Neuron (in vitro differentiated cells): ENCODE results near the gene ABI1.

Experiments
- H2AFZ ChIP-seq: one replicate; pipeline ENCODE4 v1.6.1; 2013; ENCODE audit warnings: low read depth, mild to moderate bottlenecking, inconsistent platforms, low read length, moderate library complexity
- H3K27me3 ChIP-seq: one replicate; pipeline ENCODE4 v1.6.1; 2013; ENCODE audit warnings: low read length; ENCODE audit not compliant: insufficient read depth
- H3K36me3 ChIP-seq: one replicate; pipeline ENCODE4 v1.6.1; 2013; ENCODE audit warnings: low read length; ENCODE audit not compliant: insufficient read depth
- H3K4me1 ChIP-seq: one replicate; pipeline ENCODE4 v1.6.1; 2013; ENCODE audit warnings: low read length; ENCODE audit not compliant: insufficient read depth
- H3K4me3 ChIP-seq: 2 replicates; pipeline ENCODE4 v1.5.1; 2013; ENCODE audit warnings: mild to moderate bottlenecking, low read length, moderate library complexity
- H3K9me3 ChIP-seq: one replicate; pipeline ENCODE4 v1.6.1; 2013; ENCODE audit warnings: low read length

Gene ABI1

DNA sequence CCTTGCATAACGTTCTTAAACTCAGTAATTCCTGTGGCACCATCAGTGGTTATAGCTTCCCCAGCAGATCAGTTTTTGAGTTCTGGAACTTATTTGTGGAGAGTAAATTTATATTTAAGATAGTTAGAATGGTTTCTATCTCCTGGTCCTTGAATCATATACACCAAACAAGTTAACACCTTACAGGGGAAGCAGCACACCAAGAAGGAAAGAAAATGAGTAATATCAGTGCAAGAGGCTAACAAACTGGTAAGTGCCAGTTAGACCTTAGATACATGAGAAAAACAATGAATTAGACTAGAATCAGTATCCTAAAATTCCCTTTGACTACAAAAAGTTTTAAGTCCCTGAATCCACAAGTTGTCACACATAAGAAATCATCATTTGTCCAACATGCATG is 54.2 kb downstream of the ABI1 start:
- H3K9me3 ChIP-seq = no peaks in the 10 kb centered on the region
- H3K27me3 ChIP-seq = no peaks in the 10 kb centered on the region
- H3K36me3 ChIP-seq = no peaks in the 10 kb centered on the region
- no peak overlapping the region for H2AFZ ChIP-seq
- H3K4me3 ChIP-seq = no peak overlapping the region
- H3K4me1 ChIP-seq = no peaks in the 10 kb centered on the region

DNA sequence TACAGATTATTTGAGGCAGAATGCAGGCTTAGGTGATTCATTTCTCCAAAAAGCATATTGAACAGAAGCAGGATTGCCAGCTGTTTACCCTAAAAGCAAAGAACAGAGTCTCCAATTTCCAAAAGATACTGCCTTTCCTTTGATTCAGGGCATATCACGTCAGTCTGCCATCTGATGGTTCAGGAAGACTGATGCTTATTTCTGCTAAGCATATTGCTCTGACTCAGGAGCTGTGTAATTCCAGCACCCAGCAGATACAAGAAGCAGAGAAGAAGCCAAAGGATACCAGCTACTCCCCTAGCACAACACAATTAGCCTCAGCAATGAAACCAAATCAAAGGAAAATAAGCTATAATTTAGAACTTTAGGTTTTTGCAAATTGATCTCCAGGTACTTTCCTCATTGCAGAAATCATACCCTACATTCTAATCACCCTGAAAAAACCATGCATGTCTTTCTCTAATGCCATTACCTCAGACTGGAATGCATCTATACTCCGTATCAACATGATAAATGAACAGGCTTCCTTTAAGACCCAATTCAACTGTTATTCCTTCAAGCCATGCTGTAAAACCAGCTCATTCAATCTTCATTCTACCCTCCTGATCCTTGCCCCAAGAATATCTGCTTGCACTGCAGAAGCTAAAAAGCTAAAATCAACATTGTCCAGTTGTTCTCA is 55.1 kb downstream of the ABI1 start:
- Histone ChIP-seq H3K4me1 (no peaks in the 10 kb centered on the region), H3K36me3 (no peaks in the 10 kb centered on the region), H3K9me3 (no peaks in the 10 kb centered on the region), H3K27me3 (no peaks in the 10 kb centered on the region), H3K4me3 (no peak overlapping the region), H2AFZ (no peak overlapping the region)

DNA sequence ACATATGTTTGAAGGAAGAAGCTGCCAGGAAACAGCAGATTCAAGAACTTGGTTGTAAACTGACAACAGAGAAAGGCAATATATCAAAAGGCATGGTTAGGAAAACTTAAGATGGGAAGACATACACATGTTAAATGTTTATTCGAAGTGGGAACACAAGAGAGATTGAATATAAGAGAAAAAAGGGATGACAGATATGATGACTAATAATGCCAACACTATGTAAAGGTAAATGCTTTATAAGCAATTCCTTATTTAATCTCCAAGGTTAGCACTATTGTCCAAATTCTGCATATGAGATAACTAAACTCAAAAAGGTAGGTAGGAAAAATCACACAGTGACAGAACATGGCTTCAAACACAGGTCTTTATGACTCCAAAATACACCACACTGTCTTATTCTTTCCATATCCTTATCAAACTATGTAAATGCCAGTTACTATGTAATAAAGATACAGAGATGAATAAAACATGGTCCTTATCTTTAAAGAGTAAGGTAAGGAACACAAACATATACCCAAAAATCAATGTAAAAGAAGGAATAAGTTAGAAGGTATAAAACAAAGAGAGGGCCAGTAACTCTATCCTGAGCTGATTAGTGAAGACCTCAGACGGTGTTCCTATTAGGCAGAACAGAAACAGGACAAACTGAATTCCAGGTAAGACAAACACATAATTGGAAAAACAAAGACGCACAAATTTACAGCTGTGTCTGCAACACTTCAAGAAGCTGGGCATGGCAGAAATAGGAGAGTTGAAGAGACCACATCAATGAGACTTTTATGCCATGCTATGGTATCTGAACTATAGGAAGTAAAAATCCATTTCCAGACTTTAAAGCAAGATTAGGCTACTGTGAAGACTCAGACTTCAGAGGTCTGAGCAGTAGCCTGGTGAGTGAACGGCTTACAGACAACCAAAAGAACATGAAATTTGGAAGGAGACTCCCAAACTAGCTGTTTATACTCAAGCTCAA is 56.1 kb downstream of the ABI1 start:
- Histone ChIP-seq H3K27me3 (no peaks in the 10 kb centered on the region), H3K36me3 (no peaks in the 10 kb centered on the region), H3K4me3 (no peak overlapping the region), H3K4me1 (no peaks in the 10 kb centered on the region), H3K9me3 (no peaks in the 10 kb centered on the region), H2AFZ (no peak overlapping the region)

DNA sequence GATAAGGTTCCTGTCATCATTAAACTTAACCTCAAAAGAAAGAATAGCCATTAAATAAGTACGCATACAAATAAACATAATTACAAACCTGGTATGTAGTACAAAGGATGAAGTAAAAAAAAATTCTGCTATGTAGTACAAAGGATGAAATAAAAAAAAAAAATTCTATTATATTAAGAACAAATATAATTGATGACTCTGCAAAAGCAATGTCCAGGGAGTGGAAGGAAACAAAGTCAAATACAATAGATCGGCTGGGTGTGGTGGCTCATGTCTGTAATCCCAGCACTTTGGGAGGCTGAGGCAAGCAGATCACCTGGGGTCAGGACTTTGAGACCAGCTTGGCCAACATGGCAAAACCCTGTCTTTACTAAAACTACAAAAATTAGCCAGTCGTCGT is 56.9 kb downstream of the ABI1 start:
- no peak overlapping the region for H2AFZ ChIP-seq
- no peaks in the 10 kb centered on the region for H3K9me3 ChIP-seq
- H3K27me3 ChIP-seq = no peaks in the 10 kb centered on the region
- no peaks in the 10 kb centered on the region for H3K4me1 ChIP-seq
- no peaks in the 10 kb centered on the region for H3K36me3 ChIP-seq
- H3K4me3 ChIP-seq = no peak overlapping the region

DNA sequence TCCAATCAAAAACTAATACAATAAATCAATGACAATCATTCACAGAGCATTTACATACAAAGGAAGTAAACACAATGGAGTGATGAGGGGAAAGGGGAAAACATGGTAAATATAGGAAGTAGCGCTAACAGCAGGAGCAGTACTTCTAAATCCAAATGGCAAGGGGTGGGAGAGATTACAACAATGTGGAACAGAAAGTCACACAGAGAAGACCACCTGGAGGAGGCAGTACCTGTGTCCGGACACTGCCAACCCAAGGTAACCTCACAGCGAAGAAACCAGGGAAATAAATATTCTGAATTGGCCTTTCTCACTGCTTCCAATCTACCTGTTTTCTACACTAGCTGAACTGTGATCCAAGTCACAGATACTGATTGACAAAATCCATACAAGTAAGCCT is 58.2 kb downstream of the ABI1 start:
- H3K27me3 ChIP-seq = no peaks in the 10 kb centered on the region
- H3K9me3 ChIP-seq = no peaks in the 10 kb centered on the region
- no peaks in the 10 kb centered on the region for H3K4me1 ChIP-seq
- H3K4me3 ChIP-seq = no peak overlapping the region
- no peak overlapping the region for H2AFZ ChIP-seq
- no peaks in the 10 kb centered on the region for H3K36me3 ChIP-seq

DNA sequence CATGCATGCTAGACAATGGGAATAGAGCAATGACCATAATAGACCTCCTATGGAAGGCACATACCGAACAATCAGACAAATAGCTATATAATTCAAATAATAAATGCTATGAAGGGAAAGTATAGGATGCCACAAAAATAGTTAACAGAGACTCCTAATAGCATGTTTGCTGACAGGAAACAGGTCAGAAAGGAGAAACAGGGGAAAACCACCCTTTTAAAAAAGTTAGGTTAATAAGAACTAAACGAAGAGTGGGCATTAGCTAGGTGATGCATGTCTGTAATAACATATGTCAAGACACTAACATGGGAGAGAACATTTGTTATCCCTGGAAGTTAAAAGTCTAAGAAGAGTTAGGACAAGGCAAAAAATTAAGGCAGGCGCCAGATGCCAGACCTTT is 58.9 kb downstream of the ABI1 start:
- Histone ChIP-seq H2AFZ (no peak overlapping the region), H3K36me3 (no peaks in the 10 kb centered on the region), H3K4me1 (no peaks in the 10 kb centered on the region), H3K9me3 (no peaks in the 10 kb centered on the region), H3K27me3 (no peaks in the 10 kb centered on the region), H3K4me3 (no peak overlapping the region)

DNA sequence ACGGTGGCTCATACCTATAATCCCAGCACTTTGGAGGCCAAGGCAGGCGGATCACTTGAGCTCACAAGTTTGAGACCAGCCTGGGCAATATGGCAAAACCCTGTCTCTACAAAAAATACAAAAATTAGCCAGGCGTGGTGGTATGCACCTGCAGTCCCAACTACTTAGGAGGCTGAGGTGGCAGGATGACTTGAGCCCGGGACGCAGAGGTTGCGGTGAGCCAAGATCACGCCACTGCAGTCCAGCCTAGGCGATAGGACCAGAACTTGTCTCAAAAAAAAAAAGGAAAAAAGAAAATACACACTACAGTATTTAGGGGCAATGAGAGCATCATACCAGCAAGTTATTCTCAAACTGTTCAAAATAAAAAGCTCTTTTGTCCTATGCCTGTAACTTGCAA is 59.5 kb downstream of the ABI1 start:
- no peaks in the 10 kb centered on the region for H3K36me3 ChIP-seq
- no peaks in the 10 kb centered on the region for H3K27me3 ChIP-seq
- no peaks in the 10 kb centered on the region for H3K9me3 ChIP-seq
- no peak overlapping the region for H3K4me3 ChIP-seq
- no peak overlapping the region for H2AFZ ChIP-seq
- H3K4me1 ChIP-seq = no peaks in the 10 kb centered on the region

DNA sequence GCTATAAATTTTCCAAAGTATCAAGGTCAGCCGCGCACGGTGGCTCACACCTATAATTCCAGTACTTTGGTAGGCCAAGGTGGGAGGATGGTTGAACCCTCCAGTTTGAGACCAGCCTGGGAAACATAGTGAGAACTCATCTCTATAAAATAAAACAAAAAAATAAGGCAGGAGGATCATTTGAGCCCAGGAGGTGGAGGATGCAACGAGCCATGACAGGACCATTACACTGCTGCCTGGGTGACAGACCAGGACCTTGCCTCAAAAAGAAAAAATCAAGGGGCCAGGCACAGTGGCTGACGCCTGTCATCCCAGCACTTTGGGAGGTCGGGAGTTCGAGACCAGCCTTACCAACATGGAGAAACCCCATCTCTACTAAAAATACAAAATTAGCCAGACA is 60.3 kb downstream of the ABI1 start:
- H3K9me3 ChIP-seq = no peaks in the 10 kb centered on the region
- no peaks in the 10 kb centered on the region for H3K27me3 ChIP-seq
- no peaks in the 10 kb centered on the region for H3K36me3 ChIP-seq
- no peaks in the 10 kb centered on the region for H3K4me1 ChIP-seq
- no peak overlapping the region for H3K4me3 ChIP-seq
- H2AFZ ChIP-seq = no peak overlapping the region

DNA sequence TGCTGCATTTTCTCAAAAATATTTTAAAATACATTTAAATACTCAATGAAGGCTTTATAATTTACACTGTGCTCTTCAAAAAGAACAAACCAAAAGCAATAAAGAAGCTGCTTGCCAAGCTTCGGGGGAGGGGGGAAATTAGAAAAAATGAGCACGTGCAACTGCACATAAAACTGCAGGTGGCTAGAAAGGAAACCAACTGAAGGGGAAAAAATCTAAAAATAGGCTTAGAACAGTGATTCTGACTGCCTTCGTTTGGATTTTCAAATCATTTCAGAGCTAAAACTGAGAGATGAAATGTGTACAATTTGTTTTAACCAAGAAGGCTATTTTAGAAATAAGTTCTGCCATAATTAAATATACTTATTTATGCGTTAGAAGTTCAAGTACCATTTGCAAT is 61.4 kb downstream of the ABI1 start:
- H2AFZ ChIP-seq = no peak overlapping the region
- H3K36me3 ChIP-seq = no peaks in the 10 kb centered on the region
- H3K27me3 ChIP-seq = no peaks in the 10 kb centered on the region
- no peak overlapping the region for H3K4me3 ChIP-seq
- no peaks in the 10 kb centered on the region for H3K9me3 ChIP-seq
- no peaks in the 10 kb centered on the region for H3K4me1 ChIP-seq

DNA sequence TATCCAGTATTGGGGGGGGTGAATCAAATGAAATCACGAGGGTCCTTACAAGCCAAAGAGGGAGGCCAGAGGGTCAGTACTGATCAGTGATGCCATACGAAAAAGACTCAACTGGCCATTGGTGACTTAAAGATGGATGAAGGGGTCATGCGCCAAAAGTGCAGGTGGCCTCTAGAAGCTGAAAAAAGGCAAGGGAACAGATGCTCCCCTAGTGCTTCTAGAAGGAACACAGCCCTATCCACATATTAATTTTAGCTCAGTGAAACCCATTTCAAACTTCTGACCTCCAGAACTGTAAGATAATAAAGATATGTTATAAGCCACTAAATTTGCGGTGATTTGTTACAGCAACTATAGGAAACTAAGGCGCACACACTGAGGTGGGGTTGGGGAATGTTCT is 62.5 kb downstream of the ABI1 start:
- Histone ChIP-seq H2AFZ (no peak overlapping the region), H3K27me3 (no peaks in the 10 kb centered on the region), H3K4me1 (no peaks in the 10 kb centered on the region), H3K9me3 (no peaks in the 10 kb centered on the region), H3K4me3 (no peak overlapping the region), H3K36me3 (no peaks in the 10 kb centered on the region)

DNA sequence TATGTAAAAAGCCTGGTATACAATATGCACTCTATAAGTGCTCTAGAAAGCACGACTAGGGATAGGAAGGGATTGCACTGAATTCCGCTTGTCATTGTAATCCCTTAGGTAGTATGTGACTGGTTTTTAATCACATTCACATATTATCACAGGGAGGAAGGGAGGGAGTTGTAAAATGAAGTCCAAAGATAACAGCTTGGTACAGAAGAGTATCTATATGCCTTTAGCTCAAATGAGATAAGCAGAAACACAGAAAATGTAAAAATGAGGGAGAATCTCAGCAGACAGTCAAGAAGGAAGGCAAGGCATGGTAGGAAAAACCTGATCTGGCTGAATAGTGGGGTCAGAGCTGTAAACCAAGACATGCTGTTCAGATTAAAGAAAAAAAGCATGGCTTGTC is 63.4 kb downstream of the ABI1 start:
- H3K9me3 ChIP-seq = no peaks in the 10 kb centered on the region
- no peaks in the 10 kb centered on the region for H3K36me3 ChIP-seq
- no peaks in the 10 kb centered on the region for H3K27me3 ChIP-seq
- no peak overlapping the region for H2AFZ ChIP-seq
- H3K4me3 ChIP-seq = no peak overlapping the region
- no peaks in the 10 kb centered on the region for H3K4me1 ChIP-seq

DNA sequence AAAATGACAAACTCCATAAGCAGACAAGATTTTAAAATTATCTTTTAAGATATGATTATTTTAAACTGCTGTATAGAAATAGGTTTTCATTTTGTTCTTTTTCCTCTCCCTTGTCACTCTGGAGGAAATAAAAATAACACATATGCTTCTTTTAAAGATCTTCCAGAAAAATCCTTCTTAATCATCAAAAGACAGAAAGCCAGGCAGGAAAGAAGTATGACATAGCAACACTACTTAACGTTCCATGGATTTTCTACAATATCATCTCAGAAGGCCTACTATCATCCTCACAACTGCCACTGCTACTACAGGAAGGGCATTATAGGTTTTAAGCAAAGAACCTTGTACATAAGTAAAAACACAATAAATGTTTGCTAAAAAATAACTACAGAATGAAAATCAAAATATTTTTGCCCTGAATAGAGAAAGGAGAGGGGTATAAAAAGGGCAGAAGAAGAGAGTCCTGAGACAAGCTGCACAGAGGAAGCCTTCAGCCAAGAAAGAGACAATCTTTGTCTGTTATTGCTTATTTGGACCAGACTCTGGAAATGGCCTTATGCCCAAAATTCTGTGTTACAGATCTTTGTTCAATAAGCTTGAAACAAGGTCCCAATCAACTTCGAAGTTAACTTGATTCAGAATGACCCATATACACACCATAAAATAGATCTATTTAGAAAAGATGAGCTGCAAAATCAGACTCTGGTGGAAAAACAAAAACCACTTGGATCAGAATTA is 67.8 kb downstream of the ABI1 start:
- Histone ChIP-seq H3K4me1 (no peaks in the 10 kb centered on the region), H3K4me3 (no peak overlapping the region), H2AFZ (no peak overlapping the region), H3K9me3 (peaks cover 2% of the 10 kb centered on the region), H3K36me3 (no peaks in the 10 kb centered on the region), H3K27me3 (no peaks in the 10 kb centered on the region)
